Body of pancreas (tissue), 4 donors: ENCODE results near the gene FRAS1.

Source experiments
- CTCF ChIP-seq, 7 experiments: fragments of 450-650 bp in 4 of 7; fragments of 200-600 bp in 3 of 7; sonication (generic) in 3 of 7; IDR thresholded peaks; one replicate each; pipeline ENCODE4 v1.5.1; 2016 to 2019; ENCODE audit warnings: antibody characterized with exemption in 7 of 7
- POLR2A ChIP-seq, 3 donors: fragments of 450-650 bp; IDR thresholded peaks; one replicate each; pipeline ENCODE4 v1.6.1; 2016; ENCODE audit warnings: antibody characterized with exemption in 3 of 3, mild to moderate bottlenecking in 2 of 3

GRCh38 chr4:78545275-78546246 lies 488.4 kb downstream of the FRAS1 start:
- TF ChIP-seq CTCF (IDR thresholded peaks at IDR 0.05) (no peak), POLR2A (IDR thresholded peaks at IDR 0.05) (peak in 1 of 3 donors; percentile 12)
